Stimulated activated CD4-positive, alpha-beta T cell treated with anti-CD3 and anti-CD28 coated beads, TNF-alpha, amount 100 ng/mL, for 24 hours (primary cell): ENCODE results near the gene TP53I13.
A peak's percentile ranks its signal among the peaks of the same experiment; 100 is the strongest.

ENCODE experiments used
- DNase-seq, 3 experiments: peaks; one replicate each; pipeline ENCODE4 v3.0.0-alpha.2; 2020; ENCODE audit warnings: low read depth in 3 of 3

The TP53I13 gene

GRCh38 chr17:29567304-29567553 lies 1.3 kb upstream of the TP53I13 start:
- DNase-seq, result no peak

- DNase-seq, result peak in 2 of 3 experiments; percentile 59 to 77
Observed at GRCh38 chr17:29567554-29568330, 759 bp upstream of the TP53I13 start.

- no peak for DNase-seq
Observed at GRCh38 chr17:29569245-29569950, 897 bp downstream of the TP53I13 start.

DNA sequence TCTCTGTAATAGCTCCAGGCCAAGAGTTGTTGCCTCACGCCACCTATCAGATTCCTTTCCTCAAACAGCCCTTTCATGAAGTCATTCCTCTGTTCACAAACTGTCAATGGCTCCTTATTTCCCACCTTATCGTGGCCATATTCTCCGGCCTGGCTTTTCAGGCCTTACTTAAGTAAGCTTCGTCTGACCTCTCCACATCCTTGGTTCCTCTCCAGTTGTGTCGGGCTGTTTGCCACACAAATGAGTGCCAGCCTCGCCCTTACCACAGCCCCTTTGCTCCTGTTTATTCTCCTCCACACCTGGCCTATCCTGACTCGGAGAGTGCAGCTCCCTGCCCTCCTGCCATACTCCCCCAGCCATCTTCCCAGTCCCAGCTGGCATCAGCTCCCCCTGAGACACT lies 2.0 kb downstream of the TP53I13 start:
- no peak for DNase-seq

GRCh38 chr17:29571486-29571882 lies 3.0 kb downstream of the TP53I13 start:
- DNase-seq, result no peak

GRCh38 chr17:29571883-29572681 lies 3.6 kb downstream of the TP53I13 start:
- DNase-seq, result no peak

GRCh38 chr17:29572691-29573557 lies 4.4 kb downstream of the TP53I13 start:
- peak in 1 of 3 experiments; percentile 65 for DNase-seq

GRCh38 chr17:29573558-29573869 lies 5.0 kb downstream of the TP53I13 start:
- no peak for DNase-seq

GRCh38 chr17:29573871-29574731 lies 5.6 kb downstream of the TP53I13 start:
- DNase-seq, result no peak

- DNase-seq, result no peak
Observed at GRCh38 chr17:29574732-29575510, 6.4 kb downstream of the TP53I13 start.

DNA sequence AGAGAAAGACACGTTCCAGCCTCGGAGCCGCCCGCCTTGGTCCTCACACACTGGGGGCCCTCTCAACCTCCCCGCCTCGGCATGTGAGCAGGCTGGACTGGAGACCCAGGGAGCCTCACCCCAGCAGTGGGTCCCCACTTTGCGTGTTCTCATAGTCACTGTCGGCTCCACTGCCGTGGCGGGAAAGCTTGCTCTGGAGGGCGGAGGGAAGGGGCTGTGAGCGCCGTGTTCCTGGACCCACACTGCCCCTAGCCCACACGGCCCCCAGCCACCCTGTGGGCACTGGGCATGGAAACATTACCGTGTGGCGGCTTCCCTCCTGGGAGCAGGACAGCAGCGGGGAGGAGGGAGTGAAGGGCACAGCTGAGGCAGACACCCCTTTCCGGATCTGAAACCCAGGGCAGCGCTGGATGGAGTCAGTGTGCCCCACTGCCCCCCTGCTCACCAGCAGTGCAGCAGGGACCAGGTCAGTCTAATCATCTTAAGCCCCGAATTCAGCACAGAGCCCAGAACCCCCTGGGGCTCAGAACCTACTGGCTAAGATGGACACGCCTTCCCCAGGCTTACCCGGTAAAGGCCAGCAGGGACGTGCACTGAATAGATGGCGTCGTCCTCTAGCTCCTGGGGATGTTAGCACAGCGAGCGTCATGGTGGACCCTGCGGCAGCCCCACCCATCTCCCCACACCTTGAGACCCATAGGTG lies 7.2 kb downstream of the TP53I13 start:
- no peak for DNase-seq

DNA sequence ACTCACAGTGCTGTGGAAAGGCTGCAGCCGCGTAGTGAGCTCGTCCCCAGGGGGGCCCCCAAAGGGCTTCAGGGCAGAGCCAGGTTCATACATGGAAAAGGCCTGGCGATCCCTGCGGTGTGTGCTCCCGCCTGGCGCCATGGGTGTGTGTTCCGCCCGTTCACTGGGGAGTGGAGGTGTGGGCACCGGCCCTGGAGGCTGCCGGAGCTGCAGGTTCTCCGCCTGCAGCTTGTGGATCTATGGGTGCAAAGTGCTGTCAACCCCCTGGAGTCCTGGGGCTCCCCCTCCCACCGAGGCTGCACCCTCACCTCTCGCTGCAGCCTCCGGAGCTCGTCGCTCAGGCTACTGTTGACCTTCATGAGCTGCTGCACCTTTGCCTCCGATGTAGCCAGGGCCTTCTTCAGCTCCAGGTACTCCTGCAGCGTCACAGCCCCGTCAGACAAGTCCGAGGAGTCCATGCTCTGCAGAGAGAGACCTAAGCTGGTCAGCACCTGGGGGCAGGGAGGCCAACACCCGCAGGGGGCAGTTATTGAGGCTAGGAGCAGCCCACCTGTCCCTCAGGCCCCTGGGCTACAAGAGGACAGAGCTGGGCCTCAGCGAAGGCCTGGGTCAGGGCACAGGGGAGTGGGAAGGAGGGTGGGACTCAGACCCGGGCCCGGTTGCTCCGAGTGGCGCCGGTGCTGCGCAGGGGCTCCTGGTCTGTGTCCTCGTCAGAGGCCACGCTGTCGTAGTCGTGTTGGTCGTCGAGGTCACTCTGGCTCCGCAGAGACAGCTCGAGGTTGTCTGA lies 7.9 kb downstream of the TP53I13 start:
- no peak for DNase-seq

- DNase-seq, result no peak
Observed at GRCh38 chr17:29577001-29577370, 8.5 kb downstream of the TP53I13 start.

DNA sequence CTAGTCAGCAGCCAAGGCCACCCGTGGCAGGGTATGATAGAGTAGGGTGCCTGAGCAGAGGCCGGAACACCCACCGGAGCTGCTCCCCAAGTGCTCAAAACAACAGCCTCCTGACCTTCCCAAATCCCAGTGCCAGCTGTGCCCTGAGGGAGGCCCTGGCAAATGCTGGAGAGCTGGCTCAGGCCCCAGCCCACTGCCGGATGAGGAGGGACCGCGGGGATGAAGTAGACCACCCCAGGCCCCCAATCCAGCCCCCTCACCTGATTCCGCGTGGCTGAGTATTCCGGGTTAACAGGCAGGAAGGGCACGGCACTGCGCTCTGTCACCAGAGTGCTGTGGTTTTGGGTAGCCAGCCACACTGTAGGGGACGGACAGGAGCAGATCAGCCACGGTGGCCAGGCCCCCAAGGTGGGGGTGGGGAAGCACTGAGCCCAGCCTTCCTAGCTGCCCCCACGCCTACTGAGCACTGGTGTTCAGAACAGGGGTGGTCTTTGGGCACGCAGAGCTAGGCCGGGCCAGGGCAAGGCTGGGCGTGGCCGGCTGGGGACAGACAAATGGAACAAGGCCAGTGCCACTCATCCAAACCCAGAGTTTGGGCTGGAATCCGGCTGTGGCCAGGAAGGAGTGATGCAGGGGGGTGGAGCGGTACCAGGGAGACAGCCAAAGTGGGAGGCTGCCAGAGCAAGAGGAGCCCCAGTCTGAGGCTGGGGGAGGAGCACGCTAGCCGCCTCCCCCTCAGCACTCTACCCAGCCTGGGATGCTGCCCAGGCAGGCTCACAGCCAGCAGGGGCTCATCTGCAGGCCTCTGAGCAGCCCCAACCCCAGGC lies 9.1 kb downstream of the TP53I13 start:
- no peak for DNase-seq

DNA sequence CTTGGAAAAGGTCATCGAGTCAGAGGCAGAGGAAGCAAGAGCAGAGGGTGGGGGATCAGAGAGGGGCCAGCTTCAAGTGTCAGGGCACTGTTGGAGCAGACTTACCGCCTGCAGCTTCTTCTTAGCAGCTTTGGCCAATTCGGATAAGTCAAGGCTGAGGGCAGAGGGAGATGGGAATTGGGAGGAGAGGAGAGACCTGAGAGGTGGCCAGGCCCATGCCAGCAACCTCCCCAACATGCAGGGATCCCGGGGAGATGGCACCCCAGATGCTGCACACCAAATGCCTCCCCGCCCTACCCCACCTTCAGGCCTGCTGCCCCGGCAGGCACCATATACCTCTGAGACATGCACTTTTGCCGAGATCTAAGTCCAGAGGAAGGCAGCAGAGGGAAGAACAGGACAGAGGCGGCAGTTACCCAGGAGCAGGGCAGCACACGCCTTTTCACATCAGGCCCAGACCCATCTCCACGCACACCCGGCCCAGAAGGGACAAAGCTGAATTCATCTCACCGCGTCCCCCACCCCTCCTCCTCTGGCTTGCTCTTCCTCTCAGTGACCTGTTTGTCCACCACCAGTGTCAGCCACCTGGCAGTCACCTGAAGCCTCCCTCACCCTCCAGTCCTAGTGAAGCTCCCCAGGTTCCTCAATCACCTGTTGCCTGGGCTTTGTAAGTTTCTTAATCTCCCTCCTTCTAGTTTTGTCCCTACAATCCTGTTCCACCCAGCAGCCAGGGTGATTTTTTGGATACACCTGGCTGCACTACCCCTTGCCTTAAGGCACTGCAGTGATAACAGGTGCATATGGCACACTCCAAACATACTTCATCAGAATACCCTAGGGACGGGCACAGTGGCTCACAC lies 10.4 kb downstream of the TP53I13 start:
- DNase-seq, result no peak

DNA sequence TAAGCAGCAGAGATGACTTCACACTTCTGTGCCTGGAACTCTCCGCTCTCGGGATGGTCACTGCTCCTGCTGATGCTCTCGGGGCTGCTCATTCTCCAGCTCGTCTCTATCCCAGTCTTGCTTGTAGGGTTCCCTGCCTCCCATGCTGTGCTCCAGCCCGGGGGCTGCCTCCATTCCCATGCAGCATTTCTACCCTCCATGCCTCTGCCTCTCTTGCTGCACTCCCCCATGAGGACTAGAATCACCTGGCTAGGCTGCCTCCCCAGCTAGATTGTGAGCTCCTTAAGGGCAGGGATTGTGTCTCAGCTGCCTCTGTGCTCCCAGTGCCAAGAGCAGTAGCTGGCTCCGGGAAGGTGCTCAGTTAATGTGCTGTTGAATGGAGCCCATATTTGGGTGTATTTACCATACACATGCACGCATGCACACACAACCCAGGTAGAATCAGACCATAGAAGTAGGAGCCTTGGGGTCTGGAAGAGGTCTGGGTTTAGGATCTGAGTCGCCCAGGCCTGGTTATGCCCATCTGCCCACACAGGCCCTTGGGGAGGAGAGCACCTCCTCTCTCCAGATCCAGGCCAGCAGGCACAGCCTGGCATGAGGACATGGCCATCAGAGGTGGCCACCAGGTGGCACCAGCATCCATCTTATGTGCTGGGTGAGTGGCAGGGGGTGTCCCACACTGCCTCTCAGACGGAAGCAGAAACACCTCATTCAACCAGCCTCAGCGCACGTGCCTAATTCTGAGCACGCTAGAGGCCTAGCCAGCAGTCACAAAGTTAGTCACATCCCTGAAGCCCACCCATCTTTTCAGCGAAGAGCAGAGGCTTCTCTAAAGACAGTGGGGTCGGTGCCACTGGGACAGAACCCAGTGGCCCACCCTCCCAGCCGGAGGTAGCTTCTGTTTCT lies 11.6 kb downstream of the TP53I13 start:
- DNase-seq, result peak; percentile 79 to 90 (median 85)
